ENCODE results near the gene KLHL29.

KLHL29 gene

GRCh38 chr2:23693606-23693951 lies 308.6 kb downstream of the KLHL29 start:
- ATAC-seq (replicated peaks) (no peak), DNase-seq (no peak)
- H3K4me1 Mint-ChIP-seq (ENCODE audit: low read depth in 2 of 2): peaks cover 0 to 8% of the 10 kb centered on the region in 2 donors
- no peaks in the 10 kb centered on the region for H3K9me3 Mint-ChIP-seq
- H3K36me3 Mint-ChIP-seq (ENCODE audit: insufficient read depth): peaks cover 3% of the 10 kb centered on the region
- no peak overlapping the region for H3K27ac Mint-ChIP-seq
- H3K27me3 Mint-ChIP-seq: no peaks in the 10 kb centered on the region
- H3K4me3 Mint-ChIP-seq: no peak overlapping the region

DNA sequence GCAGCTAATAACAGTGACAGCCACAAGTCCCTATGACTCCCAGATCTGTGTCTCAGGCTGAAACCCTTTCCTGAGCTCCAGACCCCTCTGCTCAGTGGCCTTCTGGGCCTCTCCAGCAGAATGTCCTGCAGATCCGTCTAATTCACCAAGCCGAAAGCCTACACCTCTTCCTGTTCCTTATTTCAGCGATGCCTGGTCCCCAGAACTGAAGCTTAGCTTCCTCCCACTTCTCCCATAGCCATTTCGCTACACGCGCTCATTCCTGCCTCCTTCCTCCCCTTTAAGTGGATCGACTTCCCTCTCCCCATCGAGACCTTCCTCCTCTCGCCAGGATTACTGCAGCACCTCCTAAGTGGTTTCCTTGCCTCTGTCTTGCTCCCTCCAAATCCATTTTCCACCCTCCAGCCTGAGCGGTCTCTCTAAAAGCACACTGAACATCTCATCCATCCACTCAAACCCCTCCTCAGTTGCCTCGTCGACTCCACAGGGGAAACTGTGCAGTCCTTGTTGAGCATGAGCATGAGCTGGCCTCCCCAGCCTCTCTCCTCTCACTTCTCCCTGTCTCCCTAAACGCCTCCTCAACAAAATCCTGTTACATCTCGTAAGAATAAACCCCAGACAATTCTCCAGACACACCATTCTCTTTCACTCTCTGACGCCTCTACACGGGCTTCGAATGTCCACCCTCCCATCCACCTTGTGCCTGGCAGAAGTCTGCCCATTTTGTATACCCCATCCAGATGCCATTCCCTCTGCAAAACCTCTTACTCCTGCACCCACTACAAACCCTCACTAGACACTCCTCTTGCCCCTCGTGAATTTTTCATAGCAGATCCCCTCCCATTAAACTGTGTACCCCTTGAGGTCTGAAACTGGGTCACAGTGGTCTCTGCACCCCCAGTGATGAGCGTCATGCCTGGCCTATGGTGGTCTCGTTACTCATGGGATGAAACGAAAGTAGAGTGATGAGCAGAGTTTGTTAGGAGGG lies 309.4 kb downstream of the KLHL29 start:
- DNase-seq (no peak), ATAC-seq (replicated peaks) (no peak)
- Mint-ChIP-seq H3K27ac (no peak overlapping the region), H3K4me1 (ENCODE audit: low read depth in 2 of 2) (peaks cover 0 to 8% of the 10 kb centered on the region in 2 donors), H3K4me3 (no peak overlapping the region), H3K27me3 (no peaks in the 10 kb centered on the region), H3K36me3 (ENCODE audit: insufficient read depth) (peaks cover 3% of the 10 kb centered on the region), H3K9me3 (no peaks in the 10 kb centered on the region)

- H3K9me3 Mint-ChIP-seq: no peaks in the 10 kb centered on the region
- H3K27ac Mint-ChIP-seq: peak overlapping the region in 1 of 2 donors; percentile 54
Measured at GRCh38 chr2:23695214-23695889, 310.4 kb downstream of the KLHL29 start.

DNA sequence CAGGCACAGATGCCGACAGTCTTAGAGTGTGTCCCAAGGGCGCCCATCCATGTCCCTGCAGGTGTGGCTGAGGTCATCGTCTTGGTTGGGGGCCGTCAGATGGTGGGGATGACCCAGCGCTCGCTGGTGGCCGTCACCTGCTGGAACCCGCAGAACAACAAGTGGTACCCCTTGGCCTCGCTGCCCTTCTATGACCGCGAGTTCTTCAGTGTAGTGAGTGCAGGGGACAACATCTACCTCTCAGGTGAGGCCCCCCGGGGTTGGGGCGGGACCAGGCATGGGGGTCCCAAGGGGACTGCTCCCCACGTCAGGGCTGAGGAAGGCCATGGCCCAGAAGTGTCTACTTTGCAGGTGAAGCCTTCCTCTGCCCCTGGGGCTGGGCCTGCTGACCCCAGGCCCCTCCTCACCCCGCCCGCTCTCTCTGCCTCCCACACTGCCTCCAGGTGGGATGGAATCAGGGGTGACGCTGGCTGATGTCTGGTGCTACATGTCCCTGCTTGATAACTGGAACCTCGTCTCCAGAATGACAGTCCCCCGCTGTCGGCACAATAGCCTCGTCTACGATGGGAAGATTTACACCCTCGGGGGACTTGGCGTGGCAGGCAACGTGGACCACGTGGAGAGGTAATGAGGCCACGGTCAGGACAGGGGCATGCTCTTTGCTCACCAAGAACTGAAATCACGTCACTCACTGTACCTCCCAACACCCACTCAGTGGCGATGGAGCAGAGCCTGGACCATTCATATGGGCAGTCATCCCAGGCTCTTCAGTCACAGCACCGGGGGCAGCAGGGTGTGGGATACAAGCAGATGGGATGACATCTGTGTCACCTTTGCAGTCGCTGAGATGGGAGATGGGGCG lies 311.1 kb downstream of the KLHL29 start:
- Mint-ChIP-seq H3K27ac (no peak overlapping the region), H3K4me1 (ENCODE audit: low read depth in 2 of 2) (peaks cover 2 to 12% of the 10 kb centered on the region in 2 donors), H3K27me3 (no peaks in the 10 kb centered on the region), H3K9me3 (no peaks in the 10 kb centered on the region), H3K36me3 (ENCODE audit: insufficient read depth) (peaks cover 3% of the 10 kb centered on the region), H3K4me3 (no peak overlapping the region)
- DNase-seq: no peak
- ATAC-seq (replicated peaks): no peak

More at GRCh38 chr2:23695214-23695889, 310.4 kb downstream of the KLHL29 start:
- no peak overlapping the region for H3K4me3 Mint-ChIP-seq
- ATAC-seq (replicated peaks): no peak
- H3K4me1 Mint-ChIP-seq (ENCODE audit: low read depth in 2 of 2): peaks cover 2 to 12% of the 10 kb centered on the region in 2 donors
- H3K27me3 Mint-ChIP-seq: no peaks in the 10 kb centered on the region
- DNase-seq: no peak
- H3K36me3 Mint-ChIP-seq (ENCODE audit: insufficient read depth): peaks cover 3% of the 10 kb centered on the region

- H3K4me3 Mint-ChIP-seq: no peak overlapping the region
- no peaks in the 10 kb centered on the region for H3K9me3 Mint-ChIP-seq
- ATAC-seq (replicated peaks) (no peak), DNase-seq (no peak)
- no peak overlapping the region for H3K27ac Mint-ChIP-seq
- H3K4me1 Mint-ChIP-seq (ENCODE audit: low read depth in 2 of 2): peaks cover 2 to 12% of the 10 kb centered on the region in 2 donors
- no peaks in the 10 kb centered on the region for H3K27me3 Mint-ChIP-seq
- peaks cover 3% of the 10 kb centered on the region for H3K36me3 Mint-ChIP-seq (ENCODE audit: insufficient read depth)
Measured at GRCh38 chr2:23696752-23697045, 311.7 kb downstream of the KLHL29 start.

DNA sequence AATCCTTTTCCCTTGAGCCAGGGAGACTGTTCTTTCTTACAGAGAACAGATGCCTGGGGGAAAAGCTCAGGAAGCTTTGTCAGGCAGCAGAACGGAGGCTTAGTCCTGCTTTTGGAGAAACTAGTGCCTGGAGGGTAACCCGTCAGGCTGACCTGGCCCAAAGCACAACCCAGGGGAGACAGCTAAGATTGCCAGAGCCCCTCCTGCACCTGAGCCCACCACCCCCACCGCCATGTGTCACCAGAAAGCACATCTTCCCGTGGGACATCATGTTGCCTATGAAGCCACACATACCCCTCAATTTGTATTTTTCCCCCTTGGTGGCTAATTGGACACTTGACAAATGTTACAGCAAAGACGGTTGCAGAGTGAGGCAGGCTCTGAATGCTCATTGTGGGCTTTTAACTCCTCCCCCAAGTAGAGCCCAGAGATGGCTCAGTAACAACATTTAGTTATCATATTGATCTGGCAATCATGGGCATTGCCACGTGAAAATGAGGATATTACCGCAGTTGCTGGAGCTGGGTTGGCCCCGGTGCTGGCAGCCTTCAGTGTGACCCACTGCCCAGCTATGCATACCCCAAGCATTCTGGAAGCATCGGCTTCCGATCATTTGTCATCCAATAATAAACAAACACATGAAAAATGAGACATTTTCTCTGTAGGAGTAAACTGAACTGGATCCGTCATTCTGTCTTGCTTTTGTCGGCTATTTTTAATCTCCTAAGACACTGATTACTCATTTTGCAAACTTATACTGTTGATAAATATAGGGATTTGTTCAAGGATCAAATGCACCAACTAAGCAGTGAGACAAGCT lies 312.5 kb downstream of the KLHL29 start:
- Mint-ChIP-seq H3K36me3 (ENCODE audit: insufficient read depth) (peaks cover 1% of the 10 kb centered on the region), H3K27me3 (no peaks in the 10 kb centered on the region), H3K9me3 (no peaks in the 10 kb centered on the region), H3K4me1 (ENCODE audit: low read depth in 2 of 2) (peaks cover 2 to 12% of the 10 kb centered on the region in 2 donors), H3K27ac (no peak overlapping the region), H3K4me3 (no peak overlapping the region)
- ATAC-seq (replicated peaks) (no peak), DNase-seq (no peak)

- no peak overlapping the region for H3K4me3 Mint-ChIP-seq
- peaks cover 3% of the 10 kb centered on the region for H3K36me3 Mint-ChIP-seq (ENCODE audit: insufficient read depth)
- DNase-seq (no peak), ATAC-seq (replicated peaks) (no peak)
- H3K9me3 Mint-ChIP-seq: no peaks in the 10 kb centered on the region
- peaks cover 2 to 12% of the 10 kb centered on the region in 2 donors for H3K4me1 Mint-ChIP-seq (ENCODE audit: low read depth in 2 of 2)
- no peak overlapping the region for H3K27ac Mint-ChIP-seq
- H3K27me3 Mint-ChIP-seq: no peaks in the 10 kb centered on the region
Measured at GRCh38 chr2:23698116-23698693, 313.2 kb downstream of the KLHL29 start.

- H3K4me1 Mint-ChIP-seq (ENCODE audit: low read depth in 2 of 2): peaks cover 2 to 11% of the 10 kb centered on the region in 2 donors
- DNase-seq: no peak
- H3K4me3 Mint-ChIP-seq: no peak overlapping the region
- no peaks in the 10 kb centered on the region for H3K27me3 Mint-ChIP-seq
- no peaks in the 10 kb centered on the region for H3K9me3 Mint-ChIP-seq
- ATAC-seq (replicated peaks): no peak
- H3K36me3 Mint-ChIP-seq (ENCODE audit: insufficient read depth): peaks cover 3% of the 10 kb centered on the region
- no peak overlapping the region for H3K27ac Mint-ChIP-seq
Measured at GRCh38 chr2:23698721-23699579, 314.0 kb downstream of the KLHL29 start.

DNA sequence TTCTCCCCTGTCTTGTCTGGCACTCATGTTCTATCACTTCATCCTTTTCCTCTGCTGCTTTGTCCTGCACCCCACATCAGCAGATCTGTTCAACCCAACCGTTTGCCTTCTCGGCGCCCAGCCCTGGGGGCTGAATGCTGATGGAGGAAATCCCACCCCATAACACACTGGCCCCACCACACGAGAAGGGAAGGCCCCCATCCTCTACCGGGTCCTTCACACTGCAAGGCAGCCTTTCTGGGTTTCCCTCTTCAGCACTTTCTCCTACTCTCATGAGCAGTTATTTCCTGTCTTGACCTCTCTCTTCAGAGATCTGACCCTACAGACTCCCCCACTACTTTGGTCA lies 314.6 kb downstream of the KLHL29 start:
- DNase-seq (no peak), ATAC-seq (replicated peaks) (no peak)
- Mint-ChIP-seq H3K27ac (no peak overlapping the region), H3K36me3 (ENCODE audit: insufficient read depth) (peaks cover 3% of the 10 kb centered on the region), H3K27me3 (no peaks in the 10 kb centered on the region), H3K4me3 (no peak overlapping the region), H3K4me1 (ENCODE audit: low read depth in 2 of 2) (peaks cover 2 to 5% of the 10 kb centered on the region in 2 donors), H3K9me3 (no peaks in the 10 kb centered on the region)

DNA sequence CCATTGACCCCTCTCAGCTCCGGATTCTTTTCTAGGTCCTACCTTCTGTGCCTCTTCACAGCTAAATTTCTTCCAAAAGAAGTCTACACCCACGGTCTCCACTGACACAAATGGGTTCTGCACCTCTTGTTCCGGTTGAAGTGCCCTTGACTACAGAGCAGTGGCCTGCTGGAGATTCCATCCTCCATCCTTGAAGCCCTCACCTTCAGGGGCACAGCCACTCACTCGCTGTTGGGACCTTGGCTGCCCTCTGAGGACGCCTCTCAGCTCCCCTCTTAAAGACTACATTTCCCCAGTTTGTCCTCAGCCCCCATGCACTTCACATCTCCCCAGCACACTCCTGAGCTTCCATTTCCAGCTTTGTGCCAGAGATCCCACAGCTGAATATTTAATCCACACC lies 315.6 kb downstream of the KLHL29 start:
- no peak for DNase-seq
- no peak for ATAC-seq (replicated peaks)
- Mint-ChIP-seq H3K4me3 (no peak overlapping the region), H3K4me1 (ENCODE audit: low read depth in 2 of 2) (peaks cover 2 to 4% of the 10 kb centered on the region in 2 donors), H3K27me3 (no peaks in the 10 kb centered on the region), H3K27ac (no peak overlapping the region), H3K36me3 (ENCODE audit: insufficient read depth) (peaks cover 3% of the 10 kb centered on the region), H3K9me3 (no peaks in the 10 kb centered on the region)

DNA sequence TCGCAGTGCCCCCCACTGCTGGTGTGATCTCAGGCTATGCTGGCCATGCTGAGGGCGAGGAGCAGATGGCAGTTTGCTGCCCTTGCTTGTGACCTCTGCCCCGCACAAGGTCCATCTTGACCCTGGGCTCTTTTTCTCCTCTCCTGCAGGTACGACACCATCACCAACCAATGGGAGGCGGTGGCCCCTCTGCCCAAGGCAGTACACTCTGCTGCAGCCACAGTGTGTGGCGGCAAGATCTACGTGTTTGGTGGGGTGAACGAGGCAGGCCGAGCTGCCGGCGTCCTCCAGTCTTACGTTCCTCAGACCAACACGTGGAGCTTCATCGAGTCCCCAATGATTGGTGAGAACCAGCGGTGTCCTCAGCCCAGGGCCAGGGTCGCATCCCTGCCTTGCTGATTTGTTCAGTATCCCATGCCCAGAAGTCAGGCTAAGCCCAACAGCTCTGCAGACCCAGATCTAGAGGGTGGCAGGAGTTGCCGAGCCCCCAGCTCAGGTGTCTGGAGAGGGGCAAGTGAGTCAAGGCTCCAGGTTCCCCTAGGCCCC lies 318.1 kb downstream of the KLHL29 start:
- Mint-ChIP-seq H3K9me3 (no peaks in the 10 kb centered on the region), H3K4me3 (no peak overlapping the region), H3K27ac (no peak overlapping the region), H3K4me1 (ENCODE audit: low read depth in 2 of 2) (peaks cover 2 to 4% of the 10 kb centered on the region in 2 donors), H3K36me3 (ENCODE audit: insufficient read depth) (peaks cover 7% of the 10 kb centered on the region), H3K27me3 (no peaks in the 10 kb centered on the region)
- ATAC-seq (replicated peaks) (no peak), DNase-seq (no peak)
